NT2/D1 (cell line): ENCODE data around the gene PIK3IP1.
A peak's percentile ranks its signal among the peaks of the same experiment; 100 is the strongest.

Source experiments
- DNase-seq: peaks from one replicate; pipeline ENCODE4 v3.0.0-alpha.2; 2011; ENCODE audit warnings: low read depth, low spot score
- H3K27me3 ChIP-seq: 2 replicates; pipeline ENCODE4 v1.6.0; 2011; ENCODE audit warnings: mild to moderate bottlenecking; ENCODE audit not compliant: insufficient read length, insufficient read depth
- H3K36me3 ChIP-seq: 2 replicates; pipeline ENCODE4 v1.6.1; 2011; ENCODE audit warnings: mild to moderate bottlenecking, low read length, mixed read lengths; ENCODE audit not compliant: insufficient read depth, insufficient read length
- H3K4me1 ChIP-seq: 2 replicates; pipeline ENCODE4 v1.5.1; 2011; ENCODE audit not compliant: insufficient read depth, insufficient read length
- H3K4me3 ChIP-seq: 2 replicates; pipeline ENCODE4 v1.5.1; 2011; ENCODE audit warnings: low read depth; ENCODE audit not compliant: insufficient read length
- H3K9ac ChIP-seq: 2 replicates; pipeline ENCODE4 v1.6.0; 2011; ENCODE audit warnings: low read depth; ENCODE audit not compliant: insufficient read length
- H3K9me3 ChIP-seq: 2 replicates; pipeline ENCODE4 v1.5.1; 2011; ENCODE audit warnings: mild to moderate bottlenecking, low read length; ENCODE audit not compliant: insufficient read depth
- SUZ12 ChIP-seq: IDR thresholded peaks from 2 replicates; pipeline ENCODE4 v1.6.1; 2011; ENCODE audit not compliant: insufficient read length, insufficient read depth; ENCODE audit errors: extremely low read depth
- YY1 ChIP-seq: IDR thresholded peaks from 2 replicates; pipeline ENCODE4 v1.6.1; 2011; ENCODE audit not compliant: insufficient read length, insufficient read depth
- ZNF274 ChIP-seq: IDR thresholded peaks from 2 replicates; pipeline ENCODE4 v1.6.1; 2011; ENCODE audit warnings: mild to moderate bottlenecking, low read depth, low read length

PIK3IP1 gene

GRCh38 chr22:31260474-31260856, 31.8 kb downstream of the PIK3IP1 start:
- H3K36me3 ChIP-seq, result peaks cover 69% of the 10 kb centered on the region
- TF ChIP-seq ZNF274 (no peak), YY1 (no peak), SUZ12 (no peak)

DNA sequence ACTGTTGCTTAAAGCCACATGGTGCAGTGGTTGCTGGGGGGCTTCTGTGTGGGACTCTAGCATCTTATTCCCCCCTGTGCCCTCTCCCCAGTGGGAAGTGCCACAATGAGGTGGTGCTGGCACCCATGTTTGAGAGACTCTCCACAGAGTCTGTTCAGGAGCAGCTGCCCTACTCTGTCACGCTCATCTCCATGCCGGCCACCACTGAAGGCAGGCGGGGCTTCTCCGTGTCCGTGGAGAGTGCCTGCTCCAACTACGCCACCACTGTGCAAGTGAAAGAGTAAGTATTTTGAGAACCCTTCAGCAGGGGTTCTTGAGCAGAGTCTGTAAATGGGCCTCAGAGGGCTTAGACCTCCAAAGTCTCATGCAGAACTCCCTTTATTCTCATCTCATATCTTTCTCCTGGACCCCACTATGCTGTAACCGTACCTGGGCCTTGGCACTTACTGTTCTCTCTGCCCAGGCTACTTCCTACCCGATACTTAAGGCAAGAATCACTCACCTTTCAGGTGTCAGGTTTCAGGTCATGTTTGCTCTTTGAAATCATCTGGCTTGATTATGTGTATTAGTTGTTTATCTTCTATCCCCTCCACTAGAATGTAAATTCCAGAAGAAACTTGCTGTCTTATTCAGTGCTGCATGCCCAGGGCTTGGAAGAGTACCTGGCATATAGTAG, 32.4 kb downstream of the PIK3IP1 start:
- Histone ChIP-seq H3K9ac (no peak overlapping the region), H3K36me3 (peaks cover 67% of the 10 kb centered on the region)
- DNase-seq, result no peak

More at GRCh38 chr22:31260474-31260856, 31.8 kb downstream of the PIK3IP1 start:
- no peaks in the 10 kb centered on the region for H3K27me3 ChIP-seq
- DNase-seq, result no peak
- no peak overlapping the region for H3K9ac ChIP-seq
- no peak overlapping the region for H3K4me3 ChIP-seq
- H3K4me1 ChIP-seq, result no peaks in the 10 kb centered on the region
- H3K9me3 ChIP-seq, result no peaks in the 10 kb centered on the region

GRCh38 chr22:31253949-31254348, 38.3 kb downstream of the PIK3IP1 start:
- peaks cover 4% of the 10 kb centered on the region for H3K4me1 ChIP-seq
- TF ChIP-seq ZNF274, result no peak
- TF ChIP-seq YY1, result no peak
- DNase-seq, result no peak
- H3K9ac ChIP-seq, result no peak overlapping the region
- H3K4me3 ChIP-seq, result no peak overlapping the region
- peaks cover 39% of the 10 kb centered on the region for H3K36me3 ChIP-seq
- no peaks in the 10 kb centered on the region for H3K27me3 ChIP-seq
- no peaks in the 10 kb centered on the region for H3K9me3 ChIP-seq

More for the DNA sequence above, 32.4 kb downstream of the PIK3IP1 start:
- H3K4me3 ChIP-seq, result no peak overlapping the region
- no peaks in the 10 kb centered on the region for H3K4me1 ChIP-seq
- H3K9me3 ChIP-seq, result no peaks in the 10 kb centered on the region
- TF ChIP-seq SUZ12 (no peak), ZNF274 (no peak), YY1 (no peak)
- H3K27me3 ChIP-seq, result no peaks in the 10 kb centered on the region

DNA sequence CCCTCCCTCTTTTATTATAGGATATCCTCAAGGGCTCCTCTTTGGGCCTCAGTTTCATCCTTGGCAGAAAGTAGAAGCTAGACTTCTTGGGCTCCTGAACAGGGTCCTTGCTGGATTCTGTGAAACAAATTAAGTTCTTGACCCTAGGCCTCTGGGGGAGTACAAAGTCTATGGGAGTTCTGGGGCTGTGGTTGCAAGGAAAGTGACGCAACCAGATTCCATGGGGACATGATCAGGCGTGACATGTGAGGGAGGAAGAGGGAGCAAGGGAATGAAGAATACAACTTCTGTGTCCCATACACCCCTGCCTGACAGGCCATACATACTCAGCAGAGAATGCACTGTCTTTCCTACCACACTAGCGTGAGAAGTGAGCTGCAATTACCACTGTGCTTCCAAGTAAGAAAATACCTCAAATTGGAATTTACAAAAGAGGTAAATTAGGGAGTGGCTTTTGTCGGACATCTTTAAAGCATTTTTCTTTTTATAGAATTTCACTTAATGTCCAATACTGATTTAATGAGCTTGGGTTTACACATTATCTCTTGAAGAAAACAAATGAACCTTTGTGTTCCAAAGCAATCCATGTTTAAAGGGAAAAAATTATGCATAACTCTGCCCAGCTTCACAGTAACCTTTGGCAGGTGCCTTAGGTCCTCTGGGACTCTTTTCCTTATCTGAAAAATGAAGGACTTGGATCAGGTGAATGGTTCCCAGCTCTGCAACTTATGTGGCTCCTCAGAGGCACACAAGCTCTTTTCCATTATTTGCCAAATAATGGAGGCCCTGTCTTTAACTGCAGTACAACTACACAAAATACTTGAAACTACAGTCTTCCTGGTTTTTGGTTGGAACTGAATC, 41.3 kb downstream of the PIK3IP1 start:
- no peaks in the 10 kb centered on the region for H3K27me3 ChIP-seq
- peaks cover 22% of the 10 kb centered on the region for H3K36me3 ChIP-seq
- no peaks in the 10 kb centered on the region for H3K9me3 ChIP-seq
- DNase-seq, result no peak
- TF ChIP-seq YY1 (no peak), ZNF274 (no peak), SUZ12 (no peak)
- H3K4me1 ChIP-seq, result peaks cover 6% of the 10 kb centered on the region
- no peak overlapping the region for H3K9ac ChIP-seq
- H3K4me3 ChIP-seq, result no peak overlapping the region

DNA sequence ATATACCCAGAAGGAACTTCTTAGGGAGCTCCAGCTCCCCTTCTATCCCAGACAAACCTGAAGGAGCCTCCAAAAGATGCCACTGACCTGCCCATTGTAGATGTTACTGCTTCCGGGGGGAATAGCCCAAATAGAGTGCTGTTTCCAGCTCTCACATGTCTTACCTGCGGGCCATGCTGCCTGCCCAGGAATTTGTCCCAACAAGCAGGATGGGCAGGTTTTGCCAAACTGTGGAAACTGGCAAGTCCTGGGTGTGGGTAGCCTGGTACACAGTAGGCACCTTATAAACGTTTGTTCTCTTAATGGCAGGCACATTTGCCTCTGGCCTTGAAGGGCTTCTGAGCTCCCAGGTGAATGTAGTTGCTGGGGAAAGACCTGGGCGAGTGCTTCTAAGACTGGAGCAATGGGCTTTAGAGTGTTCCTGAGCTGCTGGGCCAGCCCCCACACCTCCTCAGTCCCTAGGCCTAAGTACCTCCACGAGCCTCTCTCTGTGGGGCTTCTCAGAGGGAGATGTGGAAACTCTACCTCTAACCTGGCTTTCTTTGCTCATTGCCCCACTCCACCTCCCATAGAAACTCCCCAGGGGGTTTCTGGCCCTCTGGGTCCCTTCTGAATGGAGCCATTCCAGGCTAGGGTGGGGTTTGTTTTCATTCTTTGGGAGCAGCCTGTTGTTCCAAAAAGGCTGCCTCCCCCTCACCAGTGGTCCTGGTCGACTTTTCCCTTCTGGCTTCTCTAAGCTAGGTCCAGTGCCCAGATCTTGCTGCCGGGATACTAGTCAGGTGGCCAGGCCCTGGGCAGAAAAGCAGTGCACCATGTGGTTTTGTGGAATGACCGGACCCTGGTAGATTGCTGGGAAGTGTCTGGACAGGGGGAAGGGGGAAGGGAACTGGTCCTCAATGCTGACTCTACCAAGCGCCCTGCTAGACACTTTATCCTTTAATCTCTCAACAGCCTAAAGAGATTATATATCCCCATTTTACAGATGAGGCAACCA, 43.0 kb downstream of the PIK3IP1 start:
- peaks cover 6% of the 10 kb centered on the region for H3K4me1 ChIP-seq
- peaks cover 18% of the 10 kb centered on the region for H3K36me3 ChIP-seq
- no peak for DNase-seq
- H3K4me3 ChIP-seq, result peak overlapping the region; percentile 48
- TF ChIP-seq ZNF274, result no peak
- no peak for TF ChIP-seq SUZ12
- TF ChIP-seq YY1, result no peak
- no peaks in the 10 kb centered on the region for H3K9me3 ChIP-seq
- H3K9ac ChIP-seq, result peak overlapping the region; percentile 81
- H3K27me3 ChIP-seq, result no peaks in the 10 kb centered on the region

- Histone ChIP-seq H3K36me3 (peaks cover 14% of the 10 kb centered on the region), H3K9ac (peak overlapping the region; percentile 81)
- TF ChIP-seq SUZ12 (no peak), YY1 (no peak), ZNF274 (no peak)
These were observed 44.0 kb downstream of the PIK3IP1 start for GRCh38 chr22:31248138-31248745.

More at GRCh38 chr22:31248138-31248745, 44.0 kb downstream of the PIK3IP1 start:
- no peaks in the 10 kb centered on the region for H3K9me3 ChIP-seq
- H3K4me3 ChIP-seq, result peak overlapping the region; percentile 48
- H3K27me3 ChIP-seq, result no peaks in the 10 kb centered on the region
- peaks cover 12% of the 10 kb centered on the region for H3K4me1 ChIP-seq
- peak; percentile 74 for DNase-seq
